K562 (cell line): ENCODE measurements around the gene HNRNPLL. TPM values are rescaled to one million over a fixed set of nuclear protein-coding genes. Genes with fewer than 3 reads are reported as not detected.

Experiments
- ATF2 ChIP-seq: sonication (generic); formaldehyde crosslinking; IDR thresholded peaks from 2 replicates; pipeline ENCODE4 v1.8.1; 2022; ENCODE audit warnings: missing genetic modification reagents
- CBFB ChIP-seq: sonication (generic); formaldehyde crosslinking; IDR thresholded peaks from 2 replicates; pipeline ENCODE4 v1.4.0; 2020; ENCODE audit warnings: mild to moderate bottlenecking, missing genetic modification reagents
- CREBBP ChIP-seq: IDR thresholded peaks from one replicate; pipeline ENCODE4 v1.6.1; 2012; ENCODE audit warnings: low read depth, mild to moderate bottlenecking, control low read depth, inconsistent platforms, low read length
- DPF2 ChIP-seq: fragments of 450-650 bp; IDR thresholded peaks from 2 replicates; pipeline ENCODE4 v1.6.1; 2016
- HOMEZ ChIP-seq: fragments of 250-450 bp; sonication (Bioruptor Pico); IDR thresholded peaks from 2 replicates; pipeline ENCODE4 v1.4.0; 2020; ENCODE audit warnings: mild to moderate bottlenecking, moderate library complexity
- MAFG ChIP-seq: fragments of 450-650 bp; conservative IDR thresholded peaks from 2 replicates; pipeline ENCODE4 v1.6.1; 2016; ENCODE audit warnings: missing genetic modification characterization, missing compliant biosample characterization
- MYNN ChIP-seq, 2 experiments: sonication (generic); formaldehyde crosslinking in 1 of 2; IDR thresholded peaks; 2 replicates each; pipeline versions ENCODE4 v1.5.0 to v1.6.1; 2016 to 2020; ENCODE audit warnings: antibody characterized with exemption in 1 of 2, missing genetic modification reagents in 1 of 2
- NFATC3 ChIP-seq: fragments of 450-650 bp; IDR thresholded peaks from 2 replicates; pipeline ENCODE4 v1.6.1; 2017; ENCODE audit warnings: mild to moderate bottlenecking
- POLR2AphosphoS5 ChIP-seq: IDR thresholded peaks from 2 replicates; pipeline ENCODE4 v1.6.1; 2011; ENCODE audit warnings: mild to moderate bottlenecking, low read depth, low read length, moderate library complexity; ENCODE audit not compliant: control insufficient read depth, insufficient read depth
- POLR2G ChIP-seq: fragments of 200-400 bp; formaldehyde crosslinking; IDR thresholded peaks from 2 replicates; pipeline ENCODE4 v1.6.1; 2017; ENCODE audit warnings: low read depth, mild to moderate bottlenecking, antibody characterized with exemption, low read length, moderate library complexity
- RAD21 ChIP-seq, 2 experiments: fragments of 250-450 bp in 1 of 2; fragments of 450-650 bp in 1 of 2; sonication (Bioruptor Pico) in 1 of 2; formaldehyde crosslinking in 1 of 2; IDR thresholded peaks in 1 of 2; conservative IDR thresholded peaks in 1 of 2; 2 replicates each; pipeline versions ENCODE4 v1.4.0 to v1.8.0; 2020 to 2022; ENCODE audit warnings: mild to moderate bottlenecking in 2 of 2, moderate library complexity in 1 of 2
- TCF3 ChIP-seq: sonication (generic); formaldehyde crosslinking; IDR thresholded peaks from 2 replicates; pipeline ENCODE4 v1.4.0; 2020; ENCODE audit warnings: mild to moderate bottlenecking, missing genetic modification reagents
- VEZF1 ChIP-seq: fragments of 200-800 bp; sonication (Bioruptor generic); IDR thresholded peaks from 2 replicates; pipeline ENCODE4 v1.6.1; 2017; ENCODE audit warnings: missing genetic modification characterization, missing compliant biosample characterization
- ZBTB7A ChIP-seq: IDR thresholded peaks from 2 replicates; pipeline ENCODE4 v1.6.1; 2011; ENCODE audit warnings: low read depth, mild to moderate bottlenecking, low read length, moderate library complexity, borderline replicate concordance; ENCODE audit not compliant: control insufficient read depth
- ZNF212 ChIP-seq: fragments of 450-650 bp; formaldehyde crosslinking; IDR thresholded peaks from 2 replicates; pipeline ENCODE4 v1.4.0; 2020; ENCODE audit warnings: mild to moderate bottlenecking
- polyA plus RNA-seq, 8 experiments: library from polyadenylated mRNA; depleted of rRNA in 4 of 8; stranded (reverse) in 5 of 8; unstranded in 3 of 8; fragments of >200 nt; fragmentation: Nextera tagmentation in 2 of 8; fragmentation: Illumina TruSeq in 1 of 8; extraction: Ambion mirVana in 2 of 8; extraction: Trizol in 1 of 8; gene quantifications; 2 replicates each; pipeline versions ENCODE4 v1.2.1 to v1.2.3, GENCODE V29; 2011 to 2014; ENCODE audit warnings: inconsistent platforms in 1 of 8, missing spikeins in 1 of 8
- total RNA-seq, 7 experiments: library from RNA; depleted of rRNA in 6 of 7; stranded (reverse); fragments of >200 nt in 6 of 7; fragmentation: Illumina TruSeq in 2 of 7; extraction: Trizol in 2 of 7; gene quantifications; 2 replicates each; pipeline versions ENCODE4 v1.2.1 to v1.2.3, GENCODE V29; 2011 to 2021; ENCODE audit warnings: low replicate concordance in 1 of 7
- TF ChIP-seq, protein P1 (sequence below): fragments of 450-650 bp; IDR thresholded peaks from 2 replicates; pipeline ENCODE4 v1.6.1; 2016; ENCODE audit warnings: low read depth

Gene HNRNPLL
- total and polyA plus RNA-seq, 9 of the 15 experiments (the other 6 are each of a cell fraction or from before 2014, with no cell fraction given): 19.8 to 135 (median 57.8) TPM

- TF ChIP-seq, protein P1, sequence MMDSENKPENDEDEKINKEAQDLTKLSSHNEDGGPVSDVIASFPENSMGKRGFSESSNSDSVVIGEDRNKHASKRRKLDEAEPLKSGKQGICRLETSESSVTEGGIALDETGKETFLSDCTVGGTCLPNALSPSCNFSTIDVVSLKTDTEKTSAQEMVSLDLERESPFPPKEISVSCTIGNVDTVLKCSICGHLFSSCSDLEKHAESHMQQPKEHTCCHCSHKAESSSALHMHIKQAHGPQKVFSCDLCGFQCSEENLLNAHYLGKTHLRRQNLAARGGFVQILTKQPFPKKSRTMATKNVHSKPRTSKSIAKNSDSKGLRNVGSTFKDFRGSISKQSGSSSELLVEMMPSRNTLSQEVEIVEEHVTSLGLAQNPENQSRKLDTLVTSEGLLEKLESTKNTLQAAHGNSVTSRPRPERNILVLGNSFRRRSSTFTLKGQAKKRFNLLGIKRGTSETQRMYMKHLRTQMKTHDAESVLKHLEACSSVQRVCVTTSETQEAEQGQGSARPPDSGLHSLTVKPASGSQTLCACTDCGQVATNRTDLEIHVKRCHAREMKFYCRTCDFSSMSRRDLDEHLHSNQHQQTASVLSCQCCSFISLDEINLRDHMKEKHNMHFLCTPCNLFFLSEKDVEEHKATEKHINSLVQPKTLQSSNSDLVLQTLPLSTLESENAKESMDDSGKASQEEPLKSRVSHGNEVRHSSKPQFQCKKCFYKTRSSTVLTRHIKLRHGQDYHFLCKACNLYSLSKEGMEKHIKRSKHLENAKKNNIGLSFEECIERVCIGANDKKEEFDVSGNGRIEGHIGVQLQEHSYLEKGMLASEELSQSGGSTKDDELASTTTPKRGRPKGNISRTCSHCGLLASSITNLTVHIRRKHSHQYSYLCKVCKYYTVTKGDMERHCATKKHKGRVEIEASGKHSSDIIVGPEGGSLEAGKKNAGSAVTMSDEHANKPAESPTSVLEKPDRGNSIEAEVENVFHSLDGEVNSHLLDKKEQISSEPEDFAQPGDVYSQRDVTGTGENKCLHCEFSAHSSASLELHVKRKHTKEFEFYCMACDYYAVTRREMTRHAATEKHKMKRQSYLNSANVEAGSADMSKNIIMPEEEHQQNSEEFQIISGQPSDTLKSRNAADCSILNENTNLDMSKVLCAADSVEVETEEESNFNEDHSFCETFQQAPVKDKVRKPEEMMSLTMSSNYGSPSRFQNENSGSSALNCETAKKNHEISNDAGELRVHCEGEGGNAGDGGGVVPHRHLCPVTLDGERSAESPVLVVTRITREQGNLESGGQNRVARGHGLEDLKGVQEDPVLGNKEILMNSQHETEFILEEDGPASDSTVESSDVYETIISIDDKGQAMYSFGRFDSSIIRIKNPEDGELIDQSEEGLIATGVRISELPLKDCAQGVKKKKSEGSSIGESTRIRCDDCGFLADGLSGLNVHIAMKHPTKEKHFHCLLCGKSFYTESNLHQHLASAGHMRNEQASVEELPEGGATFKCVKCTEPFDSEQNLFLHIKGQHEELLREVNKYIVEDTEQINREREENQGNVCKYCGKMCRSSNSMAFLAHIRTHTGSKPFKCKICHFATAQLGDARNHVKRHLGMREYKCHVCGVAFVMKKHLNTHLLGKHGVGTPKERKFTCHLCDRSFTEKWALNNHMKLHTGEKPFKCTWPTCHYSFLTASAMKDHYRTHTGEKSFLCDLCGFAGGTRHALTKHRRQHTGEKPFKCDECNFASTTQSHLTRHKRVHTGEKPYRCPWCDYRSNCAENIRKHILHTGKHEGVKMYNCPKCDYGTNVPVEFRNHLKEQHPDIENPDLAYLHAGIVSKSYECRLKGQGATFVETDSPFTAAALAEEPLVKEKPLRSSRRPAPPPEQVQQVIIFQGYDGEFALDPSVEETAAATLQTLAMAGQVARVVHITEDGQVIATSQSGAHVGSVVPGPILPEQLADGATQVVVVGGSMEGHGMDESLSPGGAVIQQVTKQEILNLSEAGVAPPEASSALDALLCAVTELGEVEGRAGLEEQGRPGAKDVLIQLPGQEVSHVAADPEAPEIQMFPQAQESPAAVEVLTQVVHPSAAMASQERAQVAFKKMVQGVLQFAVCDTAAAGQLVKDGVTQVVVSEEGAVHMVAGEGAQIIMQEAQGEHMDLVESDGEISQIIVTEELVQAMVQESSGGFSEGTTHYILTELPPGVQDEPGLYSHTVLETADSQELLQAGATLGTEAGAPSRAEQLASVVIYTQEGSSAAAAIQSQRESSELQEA: no peak
- TF ChIP-seq DPF2: peak; percentile 86
- TF ChIP-seq NFATC3: no peak
- TF ChIP-seq RAD21 (CRISPR knock-in tag; conservative IDR thresholded peaks at IDR 0.05 in 1 of 2, IDR thresholded peaks at IDR 0.05 in 1 of 2): no peak
- peak; percentile 85 for TF ChIP-seq TCF3 (CRISPR knock-in tag)
- no peak for TF ChIP-seq POLR2G
- TF ChIP-seq CBFB: no peak
- no peak for TF ChIP-seq ATF2 (CRISPR knock-in tag)
- no peak for TF ChIP-seq ZNF212 (CRISPR knock-in tag)
- no peak for TF ChIP-seq MAFG (tag)
- peak; percentile 76 for TF ChIP-seq POLR2AphosphoS5
- no peak for TF ChIP-seq ZBTB7A
- peak; percentile 22; the same call in 1 of the 2 replicates for TF ChIP-seq VEZF1
- no peak for TF ChIP-seq CREBBP
- peak; percentile 59; the same call in 1 of the 2 replicates for TF ChIP-seq MYNN (IDR thresholded peaks at IDR 0.05)
- no peak for TF ChIP-seq MYNN (CRISPR knock-in tag; IDR thresholded peaks at IDR 0.05)
- no peak for TF ChIP-seq HOMEZ (CRISPR knock-in tag)
Measured at GRCh38 chr2:38552259-38552658, 50.5 kb downstream of the HNRNPLL start (continued).
